Mucosa of gallbladder (tissue), 1 donor: Measurements from ENCODE around the gene EP400. TPM values are rescaled to one million over a fixed set of nuclear protein-coding genes. Genes with fewer than 3 reads are reported as not detected.
"Not testable (repeated sequence)": the region's sequence is repeated elsewhere in the genome, so short reads cannot be mapped to it uniquely, and the experiment has no call there.

ENCODE experiments used
- DNase-seq: peaks from one replicate; pipeline ENCODE4 v3.0.0-alpha.2; 2020; ENCODE audit warnings: low spot score
- total RNA-seq: library from RNA; stranded (reverse); gene quantifications from one replicate; pipeline ENCODE4 v1.2.1, GENCODE V29; 2021
- donor health status: DM: no; HTN: no; CAD: no.

EP400 gene
- total RNA-seq, 1 donor from 2014 or later, result 42.5 TPM

DNA sequence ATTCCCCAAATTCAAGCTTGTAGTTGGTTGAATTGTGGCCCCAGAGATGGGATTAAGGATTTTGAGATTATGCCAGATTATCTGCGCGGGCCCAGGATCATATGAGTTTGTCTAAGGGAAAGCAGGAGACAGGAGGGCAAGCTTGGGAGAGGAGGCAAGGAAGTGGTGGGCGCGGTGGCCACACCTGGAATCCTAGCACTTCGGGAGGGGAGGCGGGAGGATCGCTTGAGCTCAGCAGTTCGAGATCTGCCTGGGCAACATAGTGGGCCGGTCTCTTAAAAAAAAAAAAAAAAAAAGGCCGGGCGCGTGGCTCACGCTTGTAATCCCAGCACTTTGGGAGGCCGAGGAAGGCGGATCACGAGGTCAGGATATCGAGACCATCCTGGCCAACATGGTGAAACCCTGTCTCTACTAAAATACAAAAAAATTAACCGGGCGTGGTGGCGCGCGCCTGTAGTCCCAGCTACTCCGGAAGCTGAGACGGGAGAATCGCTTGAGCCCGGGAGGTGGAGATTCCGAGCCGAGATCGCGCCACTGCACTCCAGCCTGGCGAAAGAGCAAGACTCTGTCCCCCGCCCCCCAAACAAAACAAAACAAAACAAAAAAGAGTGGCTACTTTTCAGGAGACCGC lies 21.5 kb upstream of the EP400 start:
- no peak for DNase-seq

DNA sequence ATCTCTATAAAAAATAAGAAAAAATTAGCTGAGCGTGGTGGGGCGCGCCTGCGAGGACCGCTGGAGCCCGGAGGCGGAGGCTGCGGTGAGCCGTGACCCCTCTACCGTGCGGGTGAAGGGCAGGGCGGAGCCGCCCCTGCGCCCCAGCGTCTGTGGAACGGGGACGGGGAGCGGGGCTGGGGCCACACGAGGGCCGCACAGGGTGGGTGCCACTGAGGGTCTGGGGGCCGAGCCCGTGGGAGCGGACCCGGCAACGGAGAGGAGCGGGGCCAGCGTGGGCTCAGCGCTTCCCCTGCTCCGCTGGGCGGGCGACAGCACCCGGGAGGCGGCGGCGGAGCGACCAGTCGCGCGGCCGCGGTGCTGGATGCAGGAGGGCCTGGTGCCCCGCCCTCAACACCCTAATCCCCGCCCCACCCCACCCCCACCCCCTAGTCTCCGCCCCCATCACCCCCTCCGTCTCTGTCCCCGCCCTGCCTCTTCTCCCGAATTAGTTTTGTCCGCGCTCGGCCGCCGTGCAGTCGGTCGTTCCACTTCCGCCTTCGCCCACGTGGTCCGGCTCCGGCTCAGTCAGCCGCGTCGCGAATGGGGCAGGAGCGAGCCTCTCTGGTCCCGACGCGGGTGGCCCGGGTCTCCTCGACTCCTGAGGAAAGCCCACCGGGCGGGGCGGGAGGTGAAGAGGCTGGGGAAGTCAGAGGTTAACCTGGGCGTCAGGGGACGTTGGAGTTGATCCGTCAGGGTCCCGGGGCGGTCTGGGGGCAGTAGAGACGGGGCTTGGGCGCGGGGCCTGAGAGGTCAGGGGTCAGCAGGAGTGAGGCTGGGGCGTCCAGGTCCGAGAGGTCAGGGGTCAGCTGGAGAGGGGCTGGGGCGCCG lies 20.8 kb upstream of the EP400 start, which contains the start of gene PUS1:
Gene PUS1 (plus strand): TSS at position 566 of the 870 bp plus-strand sequence. CDS start 447 bp downstream, outside the sequence.
- peak; percentile 96 for DNase-seq

DNA sequence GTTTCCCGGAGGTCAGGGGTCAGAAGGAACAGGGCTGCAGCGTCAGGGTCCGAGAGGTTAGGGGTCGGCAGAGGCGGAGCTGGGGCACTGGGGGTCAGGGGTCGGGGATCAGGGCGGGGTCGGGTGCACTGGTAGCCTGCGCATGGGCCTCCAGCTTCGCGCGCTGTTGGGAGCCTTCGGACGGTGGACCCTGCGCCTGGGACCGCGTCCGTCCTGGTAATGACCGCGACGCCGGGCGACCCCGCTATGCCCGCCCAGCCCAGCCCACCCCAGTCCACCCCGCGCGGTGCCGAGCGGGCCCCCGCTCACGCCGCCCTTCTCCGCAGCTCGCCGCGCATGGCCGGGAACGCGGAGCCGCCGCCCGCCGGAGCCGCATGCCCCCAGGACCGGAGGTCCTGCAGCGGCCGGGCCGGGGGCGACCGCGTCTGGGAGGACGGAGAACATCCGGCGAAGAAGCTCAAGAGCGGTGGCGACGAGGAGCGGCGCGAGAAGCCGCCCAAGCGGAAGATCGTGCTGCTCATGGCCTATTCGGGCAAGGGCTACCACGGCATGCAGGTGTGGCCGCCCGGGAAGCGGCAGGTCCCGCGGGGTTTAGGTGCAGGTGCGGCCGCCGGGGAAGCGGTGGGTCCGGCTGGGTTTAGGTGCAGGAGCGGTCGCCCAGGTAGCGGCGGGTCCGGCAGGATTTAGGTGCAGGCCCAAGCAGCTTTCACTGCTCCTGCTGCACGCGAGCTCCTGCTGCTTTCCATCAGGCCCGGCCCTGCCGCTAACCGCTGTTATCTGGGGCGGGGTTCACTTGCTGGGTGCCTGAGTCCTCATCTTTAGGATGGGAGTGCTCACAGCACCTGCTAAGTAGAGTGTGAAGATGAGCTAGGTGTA lies 19.9 kb upstream of the EP400 start:
- DNase-seq, result no peak

DNA sequence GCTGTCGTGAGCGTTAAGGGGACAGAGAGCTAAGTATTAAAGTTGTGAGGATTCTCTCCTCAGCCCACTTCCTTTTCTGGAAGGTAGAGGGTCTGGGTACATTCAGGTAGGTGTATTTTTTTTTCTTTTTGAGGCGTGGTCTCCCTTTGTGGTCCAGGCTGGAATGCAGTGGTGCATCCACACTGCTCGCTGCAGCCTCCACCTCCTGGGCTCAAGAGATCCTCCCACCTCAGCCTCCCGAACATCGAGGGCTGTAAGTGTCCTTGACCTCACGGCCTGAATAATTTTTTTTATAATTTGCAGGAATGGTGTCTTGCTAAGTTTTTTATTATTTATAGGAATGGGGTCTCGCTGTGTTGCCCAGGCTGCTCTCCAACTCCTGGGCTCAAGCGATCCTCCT lies 19.2 kb upstream of the EP400 start:
- no peak for DNase-seq

DNA sequence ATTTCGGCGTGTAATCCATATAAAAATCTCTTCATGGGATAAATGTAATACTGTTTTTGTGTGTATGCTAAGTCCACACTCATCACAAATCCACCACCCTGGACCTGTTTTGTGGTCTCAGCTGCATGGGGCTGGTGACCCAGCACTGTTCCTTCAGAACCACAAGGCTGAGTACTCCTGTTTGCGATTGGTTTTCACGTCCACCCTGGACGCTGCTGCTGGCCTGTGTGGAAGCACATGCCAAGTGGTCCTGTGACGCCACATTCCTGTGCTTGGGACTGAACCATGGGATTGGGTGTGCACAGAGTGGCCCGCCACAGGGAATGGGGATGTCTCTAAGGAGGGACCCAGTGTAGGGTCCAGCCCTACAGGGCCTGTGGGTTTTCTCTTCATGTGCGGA lies 16.4 kb upstream of the EP400 start:
- no peak for DNase-seq

DNA sequence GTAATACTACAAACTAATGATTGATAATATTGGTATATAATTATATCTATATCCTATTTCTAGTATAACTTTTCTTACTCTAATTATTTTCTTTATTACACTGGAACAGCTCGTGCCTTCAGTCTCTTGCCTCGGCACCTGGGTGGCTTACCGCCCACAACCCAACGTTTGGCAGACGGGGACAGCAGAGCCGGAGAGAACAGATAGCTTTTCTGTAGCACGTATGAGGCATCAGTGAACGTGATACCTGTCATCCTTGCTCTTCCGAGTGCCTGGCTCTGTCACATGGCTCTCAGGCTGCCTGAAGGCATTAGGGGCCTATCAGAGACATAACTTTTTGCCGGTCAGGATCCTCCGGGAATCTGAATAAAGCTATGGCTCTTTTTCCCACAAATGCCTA lies 15.2 kb upstream of the EP400 start:
- no peak for DNase-seq

DNA sequence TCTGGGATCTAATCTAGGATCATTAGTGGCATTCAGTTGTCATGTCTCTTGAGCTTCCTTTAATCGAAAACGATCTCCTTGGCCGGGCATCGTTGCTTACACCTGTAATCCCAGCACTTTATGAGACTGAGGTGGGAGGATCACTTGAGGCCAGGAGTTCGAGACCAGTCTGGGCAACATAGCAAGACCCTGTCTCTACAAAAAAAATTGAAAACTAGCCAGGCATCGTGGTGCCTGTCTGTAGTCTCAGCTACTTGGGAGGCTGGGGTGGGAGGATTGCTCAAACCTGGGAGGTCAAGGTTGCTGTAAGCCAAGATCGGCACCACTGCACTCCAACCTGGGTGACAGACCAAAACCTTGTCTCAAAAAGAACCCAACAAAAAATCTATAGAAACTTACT lies 11.7 kb upstream of the EP400 start:
- no peak for DNase-seq

DNA sequence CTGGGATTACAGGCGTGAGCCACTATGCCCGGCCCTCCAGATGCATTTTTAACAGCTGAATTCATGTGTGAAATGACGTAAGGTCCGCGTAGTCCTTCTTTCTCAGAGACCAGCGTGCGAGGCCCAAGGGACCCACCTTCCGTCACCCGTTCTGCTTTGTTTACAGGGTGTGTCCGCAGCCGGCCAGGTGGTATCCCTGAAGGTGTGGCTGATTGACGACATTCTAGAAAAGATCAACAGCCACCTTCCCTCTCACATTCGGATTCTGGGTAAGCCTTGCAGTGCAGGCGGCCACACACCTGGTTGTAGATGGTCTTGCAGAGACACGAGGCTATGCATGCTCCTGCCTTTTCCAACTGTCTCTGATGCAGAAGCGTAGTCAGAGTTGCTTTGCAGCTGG lies 10.7 kb upstream of the EP400 start:
- DNase-seq, result no peak

DNA sequence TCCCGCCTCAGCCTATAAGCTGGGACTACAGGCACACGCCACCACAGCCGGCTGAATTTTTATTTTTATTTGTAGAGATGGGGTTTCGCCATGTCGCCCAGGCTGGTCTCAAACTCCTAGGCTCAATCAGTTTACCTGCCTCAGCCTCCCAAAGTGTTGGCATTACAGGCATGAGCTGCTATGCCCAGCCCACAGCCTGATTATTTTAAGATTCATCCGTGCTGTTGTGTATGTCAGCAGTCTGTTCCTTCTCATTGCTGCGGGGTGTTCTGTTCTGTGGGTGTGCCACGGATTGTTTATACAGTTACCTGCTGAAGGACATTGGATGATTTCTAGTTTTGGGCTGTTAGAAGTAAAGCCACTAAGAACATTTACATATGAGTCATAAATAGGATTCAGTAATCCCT lies 9.6 kb upstream of the EP400 start:
- DNase-seq, result no peak

DNA sequence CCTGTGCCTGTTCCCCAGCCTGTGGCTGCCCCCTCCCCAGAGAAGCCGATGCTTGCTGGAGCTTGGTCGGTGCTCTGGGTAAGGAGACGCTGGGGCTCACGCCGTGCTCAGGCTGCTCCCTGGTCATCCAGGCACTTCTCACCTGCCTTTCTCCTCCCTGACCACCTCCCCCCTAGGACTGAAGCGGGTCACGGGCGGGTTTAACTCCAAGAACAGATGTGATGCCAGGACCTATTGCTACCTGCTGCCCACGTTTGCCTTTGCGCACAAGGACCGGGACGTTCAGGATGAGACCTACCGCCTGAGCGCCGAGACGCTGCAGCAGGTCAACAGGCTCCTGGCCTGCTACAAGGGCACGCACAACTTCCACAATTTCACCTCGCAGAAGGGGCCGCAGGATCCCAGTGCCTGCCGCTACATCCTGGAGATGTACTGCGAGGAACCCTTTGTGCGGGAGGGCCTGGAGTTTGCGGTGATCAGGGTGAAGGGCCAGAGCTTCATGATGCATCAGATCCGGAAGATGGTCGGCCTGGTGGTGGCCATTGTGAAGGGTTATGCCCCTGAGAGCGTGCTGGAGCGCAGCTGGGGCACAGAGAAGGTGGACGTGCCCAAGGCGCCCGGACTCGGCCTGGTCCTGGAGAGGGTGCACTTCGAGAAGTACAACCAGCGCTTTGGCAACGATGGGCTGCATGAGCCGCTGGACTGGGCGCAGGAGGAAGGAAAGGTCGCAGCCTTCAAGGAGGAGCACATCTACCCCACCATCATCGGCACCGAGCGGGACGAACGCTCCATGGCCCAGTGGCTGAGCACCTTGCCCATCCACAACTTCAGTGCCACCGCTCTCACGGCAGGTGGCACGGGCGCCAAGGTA lies 8.4 kb upstream of the EP400 start:
- no peak for DNase-seq

DNA sequence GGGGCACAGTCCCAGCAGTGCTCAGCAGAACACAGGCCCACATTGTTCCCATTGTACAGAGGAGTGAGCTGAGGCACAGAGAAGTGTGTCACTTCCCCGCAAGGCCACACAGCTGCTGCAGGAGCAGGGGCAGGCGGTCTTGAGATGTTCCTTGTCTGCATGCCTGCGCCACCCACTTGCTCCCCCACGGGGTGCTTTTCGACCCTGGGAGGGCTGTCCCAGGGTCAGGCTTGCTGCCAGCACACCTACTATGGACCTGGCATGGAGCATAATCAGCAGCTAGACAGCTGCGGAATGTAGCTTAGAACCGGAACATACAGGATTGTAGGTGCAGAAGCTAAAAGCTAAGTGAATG lies 7.8 kb upstream of the EP400 start:
- no peak for DNase-seq

DNA sequence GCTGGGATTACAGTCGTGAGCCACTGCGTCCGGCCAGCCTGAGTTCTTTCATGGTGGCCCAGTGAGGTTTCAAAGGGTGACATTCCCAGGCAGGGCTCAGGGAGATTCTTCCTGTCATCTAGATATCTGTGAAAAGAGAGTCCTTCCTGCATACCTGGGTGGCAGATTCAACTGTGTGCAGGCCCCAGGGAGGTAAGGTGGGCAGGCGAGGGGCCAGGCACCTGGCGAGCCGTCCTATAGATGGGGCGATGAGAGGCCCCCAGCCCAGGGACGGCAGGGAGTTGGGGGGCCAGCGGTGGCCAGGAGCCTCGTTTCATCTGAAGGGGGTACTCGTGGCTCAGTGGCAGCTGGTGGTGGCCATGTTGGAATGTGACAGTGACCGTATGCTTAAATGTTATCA lies 7.1 kb upstream of the EP400 start:
- no peak for DNase-seq

DNA sequence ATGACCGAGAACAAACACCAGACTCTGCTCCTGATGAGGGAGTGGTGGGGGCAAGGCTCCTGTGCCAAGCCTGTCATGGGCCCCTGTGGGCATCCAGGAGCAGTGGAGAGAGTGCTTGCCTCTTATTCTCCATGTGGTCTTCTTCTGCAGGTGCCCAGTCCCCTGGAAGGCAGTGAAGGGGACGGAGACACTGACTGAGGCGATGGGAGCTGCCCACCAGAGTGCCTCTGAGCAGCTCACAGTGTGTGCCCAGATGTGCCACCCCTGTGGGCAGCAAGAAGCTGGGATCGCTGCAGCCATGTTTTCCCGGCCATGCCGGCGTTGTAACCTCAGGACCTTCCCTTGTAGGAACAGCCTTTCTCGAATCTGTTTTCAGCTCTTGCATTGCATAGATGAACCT lies 6.4 kb upstream of the EP400 start:
- no peak for DNase-seq

DNA sequence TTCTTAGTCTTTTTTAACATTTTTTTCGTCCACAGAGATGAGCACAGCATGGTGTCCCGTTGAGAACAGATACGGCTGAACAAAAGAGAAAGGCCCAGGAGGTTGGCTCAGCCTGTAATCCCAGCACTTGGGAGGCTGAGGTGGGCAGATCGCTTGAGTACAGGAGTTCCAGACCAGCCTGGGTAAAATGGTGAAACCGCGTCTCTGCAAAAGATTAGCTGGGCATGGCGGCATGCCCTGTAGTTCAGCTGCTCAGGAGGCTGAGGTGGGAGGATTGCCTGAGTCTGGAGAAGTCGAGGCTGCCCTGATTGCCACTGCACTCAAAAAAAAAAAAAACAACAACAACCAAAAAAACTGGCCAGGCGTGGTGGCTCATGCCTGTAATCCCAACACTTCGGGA lies 5.9 kb upstream of the EP400 start:
- DNase-seq, result no peak

DNA sequence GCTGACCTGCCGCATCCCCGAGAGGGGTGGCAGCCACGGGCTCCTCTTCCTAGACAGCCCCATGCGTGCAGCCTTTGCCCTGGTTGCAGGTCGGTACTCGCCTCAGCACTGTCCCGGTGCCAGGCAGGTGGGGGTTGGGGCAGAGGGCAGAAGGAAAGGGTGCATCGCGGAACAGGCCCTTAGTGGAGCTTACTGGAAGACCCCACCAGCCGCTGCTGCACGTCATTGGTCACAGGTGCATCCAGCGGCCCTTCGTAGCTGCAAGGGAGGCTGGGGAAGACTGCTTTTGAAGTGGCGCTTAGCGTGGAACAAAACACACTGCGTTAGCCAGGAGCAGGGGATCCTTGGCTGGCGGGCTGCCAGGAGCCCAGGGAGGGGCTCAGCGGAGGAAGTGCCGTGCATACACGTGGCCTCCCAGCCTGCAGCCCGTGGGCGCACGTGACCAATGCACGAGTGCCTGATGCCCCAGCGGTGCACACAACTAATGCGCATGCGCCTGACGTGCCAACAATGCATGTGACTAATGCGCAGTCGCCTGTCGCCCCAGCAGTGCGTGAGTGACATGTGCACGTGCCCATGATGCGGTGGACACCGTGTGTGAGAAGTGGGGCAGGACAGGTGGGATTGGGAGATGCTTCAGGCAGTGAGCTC lies 5.0 kb upstream of the EP400 start:
- no peak for DNase-seq

DNA sequence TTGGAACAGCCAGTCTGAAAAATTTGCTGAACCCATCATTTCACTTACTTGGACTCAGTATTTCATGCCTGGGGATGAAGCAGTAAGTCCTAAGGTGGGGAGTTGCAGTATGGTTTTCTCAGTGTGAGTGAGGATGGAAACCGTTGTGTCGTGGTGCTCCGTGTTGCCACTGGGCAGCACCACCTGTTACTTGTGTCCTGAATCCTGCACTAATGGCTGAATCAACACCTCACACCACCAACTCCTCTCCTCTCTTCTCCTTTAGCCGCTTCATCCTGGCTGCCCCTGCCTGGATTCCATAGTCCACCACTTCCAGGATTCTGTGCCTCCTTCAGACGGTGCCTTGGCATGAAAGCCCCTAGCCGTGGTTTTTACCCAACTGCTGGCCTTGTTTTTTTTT lies 3.0 kb upstream of the EP400 start:
- DNase-seq, result no peak

DNA sequence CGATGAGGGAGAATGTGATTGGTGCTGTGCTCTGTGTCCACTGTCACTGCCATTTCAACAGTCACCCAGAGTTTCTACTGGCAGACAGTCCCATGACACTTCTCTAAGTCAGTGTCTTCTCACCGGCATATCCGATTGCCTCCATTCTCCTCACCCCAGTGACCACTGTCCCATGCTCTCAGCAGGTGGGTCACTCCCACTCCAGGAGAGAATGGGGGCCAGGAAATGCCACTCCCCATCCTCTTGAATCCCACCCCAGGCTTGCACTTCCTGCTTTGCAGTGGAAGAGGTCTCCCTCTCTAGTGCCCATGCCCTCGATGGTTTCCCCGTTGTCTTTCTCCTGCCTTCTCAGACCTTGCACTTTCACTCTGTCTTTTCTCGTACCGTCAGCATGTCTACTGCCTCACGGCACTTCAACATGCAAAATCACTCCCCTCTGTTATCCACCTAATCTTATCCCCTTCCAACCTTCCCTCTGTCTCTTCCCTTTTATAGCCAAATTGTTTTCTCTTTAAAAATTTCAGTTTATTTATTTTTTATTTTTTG lies 2.2 kb upstream of the EP400 start:
- DNase-seq, result no peak

DNA sequence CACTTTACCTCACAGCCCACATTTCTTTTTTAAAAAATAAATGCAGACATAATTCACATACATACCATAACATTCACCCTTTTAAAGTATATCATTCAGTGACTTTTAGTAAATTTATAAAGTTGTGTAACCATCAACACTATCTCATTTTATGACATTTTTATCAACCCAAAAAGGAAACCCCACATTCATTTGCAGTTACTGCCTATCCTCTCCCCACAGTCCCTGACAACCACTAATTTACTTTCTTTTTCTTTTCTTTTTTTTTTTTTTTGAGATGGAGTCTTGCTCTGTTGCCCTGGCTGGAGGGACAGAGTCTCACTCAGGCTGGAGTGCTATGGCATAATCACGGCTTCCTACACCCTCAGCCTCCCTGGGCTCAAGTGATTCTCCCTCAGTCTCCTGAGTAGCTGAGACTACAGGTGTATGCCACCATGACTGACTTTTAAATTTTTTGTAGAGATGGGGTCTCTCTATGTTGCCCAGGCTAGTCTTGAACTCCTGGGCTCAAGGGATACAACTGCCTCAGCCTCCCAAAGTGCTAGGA lies 1.5 kb upstream of the EP400 start:
- DNase-seq, result no peak

DNA sequence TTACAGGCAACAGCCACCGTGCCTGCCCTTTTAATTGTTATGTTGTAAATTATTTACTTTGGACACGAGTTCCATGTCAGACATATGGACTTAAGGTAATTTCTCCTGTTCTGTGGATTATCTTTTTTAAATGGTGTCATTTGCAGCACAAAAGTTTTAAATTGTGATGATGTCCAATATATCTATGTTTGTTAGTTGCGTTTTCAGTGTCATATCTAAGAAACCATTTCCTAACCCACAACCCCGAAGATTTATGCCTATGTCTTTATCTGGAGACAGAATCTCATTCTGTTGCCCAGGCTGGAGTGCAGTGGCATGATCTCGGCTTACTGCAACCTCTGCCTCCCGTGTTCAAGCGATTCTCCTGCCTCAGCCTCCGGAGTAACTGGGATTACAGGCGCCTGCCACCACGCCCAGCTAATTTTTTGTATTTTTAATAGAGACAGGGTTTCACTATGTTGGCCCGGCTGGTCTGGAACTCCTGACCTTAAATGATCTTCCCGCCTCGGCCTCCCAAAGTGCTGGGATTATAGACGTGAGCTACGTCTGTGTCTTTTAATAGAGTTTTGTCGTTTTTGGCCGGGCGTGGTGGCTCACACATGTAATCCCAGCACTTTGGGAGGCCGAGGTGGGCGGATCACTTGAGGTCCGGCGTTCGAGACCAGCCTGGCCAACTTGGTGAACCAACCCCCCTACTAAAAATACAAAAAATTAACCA lies 870 bp upstream of the EP400 start:
- DNase-seq, result not testable (repeated sequence)
